Measurements from ENCODE around the gene EGR4.

DNA sequence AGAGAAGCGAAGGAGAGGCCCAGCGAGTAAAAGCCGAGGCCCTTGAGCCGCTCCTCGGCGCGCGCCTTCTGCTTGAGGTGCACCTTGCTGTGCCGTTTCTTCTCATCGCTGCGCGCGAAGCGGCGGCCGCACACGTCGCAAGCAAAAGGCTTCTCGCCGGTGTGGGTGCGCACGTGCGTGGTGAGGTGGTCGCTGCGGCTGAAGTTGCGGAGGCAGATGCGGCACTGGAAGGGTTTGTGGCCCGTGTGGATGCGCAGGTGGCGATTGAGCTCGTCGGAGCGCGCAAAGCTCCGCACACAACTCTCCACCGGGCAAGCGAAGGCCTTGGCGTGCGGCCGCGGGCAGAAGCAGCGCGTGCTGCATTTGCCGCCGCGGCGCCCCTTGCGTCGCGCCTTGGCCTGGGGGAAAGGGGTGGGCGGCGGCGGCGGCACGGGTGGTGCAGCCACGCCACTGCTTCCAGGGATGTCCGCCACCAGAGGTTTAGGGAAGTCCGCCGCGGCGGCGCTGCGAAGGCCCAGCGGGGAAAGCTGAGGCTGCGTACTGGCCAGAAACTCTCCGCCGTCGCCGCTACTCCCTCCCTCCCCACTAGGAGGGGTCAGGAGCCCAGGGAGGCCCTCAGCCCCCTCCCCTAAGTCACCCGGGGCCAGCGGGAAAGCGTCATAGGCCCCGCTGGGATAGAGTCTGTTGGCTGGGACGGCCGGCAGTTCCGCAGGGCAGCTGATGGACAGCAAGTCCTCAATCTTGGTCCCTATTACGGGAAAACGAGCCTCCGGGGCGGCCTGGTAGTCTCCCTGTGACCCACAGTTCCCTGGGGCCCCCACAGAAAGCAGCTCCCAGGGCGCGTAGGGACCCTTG lies 1.7 kb downstream of the EGR4 start:
- TF ChIP-seq, protein P1, sequence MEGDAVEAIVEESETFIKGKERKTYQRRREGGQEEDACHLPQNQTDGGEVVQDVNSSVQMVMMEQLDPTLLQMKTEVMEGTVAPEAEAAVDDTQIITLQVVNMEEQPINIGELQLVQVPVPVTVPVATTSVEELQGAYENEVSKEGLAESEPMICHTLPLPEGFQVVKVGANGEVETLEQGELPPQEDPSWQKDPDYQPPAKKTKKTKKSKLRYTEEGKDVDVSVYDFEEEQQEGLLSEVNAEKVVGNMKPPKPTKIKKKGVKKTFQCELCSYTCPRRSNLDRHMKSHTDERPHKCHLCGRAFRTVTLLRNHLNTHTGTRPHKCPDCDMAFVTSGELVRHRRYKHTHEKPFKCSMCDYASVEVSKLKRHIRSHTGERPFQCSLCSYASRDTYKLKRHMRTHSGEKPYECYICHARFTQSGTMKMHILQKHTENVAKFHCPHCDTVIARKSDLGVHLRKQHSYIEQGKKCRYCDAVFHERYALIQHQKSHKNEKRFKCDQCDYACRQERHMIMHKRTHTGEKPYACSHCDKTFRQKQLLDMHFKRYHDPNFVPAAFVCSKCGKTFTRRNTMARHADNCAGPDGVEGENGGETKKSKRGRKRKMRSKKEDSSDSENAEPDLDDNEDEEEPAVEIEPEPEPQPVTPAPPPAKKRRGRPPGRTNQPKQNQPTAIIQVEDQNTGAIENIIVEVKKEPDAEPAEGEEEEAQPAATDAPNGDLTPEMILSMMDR (IDR thresholded peaks at IDR 0.05) = no peak
- no peak for TF ChIP-seq POLR2A (IDR thresholded peaks at IDR 0.05)

All from lower leg skin (tissue), 3 donors.